Spinal cord (tissue), 10 donors: ENCODE data around the gene PSMC3IP. TPM values are rescaled to one million over a fixed set of nuclear protein-coding genes. Genes with fewer than 3 reads are reported as not detected.
"Not testable (repeated sequence)": the region's sequence is repeated elsewhere in the genome, so short reads cannot be mapped to it uniquely, and the experiment has no call there.

Source experiments
- DNase-seq, 6 donors: peaks; one replicate each; pipeline versions ENCODE4 v3.0.0 to v3.0.0-alpha.2; 2013 to 2015; ENCODE audit warnings: low spot score in 6 of 6, low read depth in 4 of 6
- H3K27ac ChIP-seq: one replicate; pipeline ENCODE4 v1.5.1; 2013; ENCODE audit warnings: low read depth, low read length, control low read depth
- H3K27me3 ChIP-seq: one replicate; pipeline ENCODE4 v1.6.1; 2013; ENCODE audit warnings: low read length; ENCODE audit not compliant: control insufficient read depth, insufficient read depth
- H3K36me3 ChIP-seq: one replicate; pipeline ENCODE4 v1.6.1; 2013; ENCODE audit warnings: low read length; ENCODE audit not compliant: control insufficient read depth, insufficient read depth
- H3K4me1 ChIP-seq: one replicate; pipeline ENCODE4 v1.6.1; 2013; ENCODE audit warnings: low read length; ENCODE audit not compliant: control insufficient read depth, insufficient read depth
- H3K4me3 ChIP-seq: one replicate; pipeline ENCODE4 v1.5.1; 2013; ENCODE audit warnings: low read depth, low read length, control low read depth
- H3K9me3 ChIP-seq: one replicate; pipeline ENCODE4 v1.6.1; 2013; ENCODE audit warnings: low read length; ENCODE audit not compliant: control insufficient read depth, insufficient read depth
- WGBS: methylation state at CpG from one replicate; pipeline ENCODE4 v1.1.5; 2013; ENCODE audit warnings: missing lambda C conversion rate; ENCODE audit not compliant: insufficient coverage; 5-methylcytosine and 5-hydroxymethylcytosine counted together
- polyA plus RNA-seq, 2 donors: library from polyadenylated mRNA; unstranded; fragments of 120-200 nt; gene quantifications; one replicate each; pipeline ENCODE4 v1.2.1, GENCODE V29; 2013; ENCODE audit not compliant: insufficient read length in 2 of 2
- total RNA-seq, 2 donors: library from RNA; depleted of rRNA in 1 of 2; stranded (reverse); fragments of 120-200 nt in 1 of 2; fragments of >200 nt in 1 of 2; gene quantifications; one replicate each; pipeline versions ENCODE4 v1.2.3 to v1.2.4, GENCODE V29; 2013 to 2014
- donor health status: healthy.

Gene PSMC3IP
- total and polyA plus RNA-seq, 4 donors = 5.9 to 24.1 (median 14.1) TPM

GRCh38 chr17:42563143-42563509 lies 14.4 kb downstream of the PSMC3IP start:
- WGBS = 75% methylated on average over 4 of the region's 14 CpGs
- no peak for DNase-seq

GRCh38 chr17:42562388-42563142 lies 15.0 kb downstream of the PSMC3IP start:
- Histone ChIP-seq H3K4me1 (peaks cover 52% of the 10 kb centered on the region), H3K27ac (peak overlapping the region; percentile 87), H3K27me3 (no peaks in the 10 kb centered on the region), H3K4me3 (peak overlapping the region; percentile 90), H3K9me3 (no peaks in the 10 kb centered on the region), H3K36me3 (peaks cover 42% of the 10 kb centered on the region)
- DNase-seq = peak in 1 of 6 donors; percentile 11
- WGBS = 15% methylated on average over 47 of the region's 48 CpGs

More at GRCh38 chr17:42563143-42563509, 14.4 kb downstream of the PSMC3IP start:
- H3K4me3 ChIP-seq = peak overlapping the region; percentile 90
- peaks cover 42% of the 10 kb centered on the region for H3K36me3 ChIP-seq
- no peak overlapping the region for H3K27ac ChIP-seq
- H3K27me3 ChIP-seq = no peaks in the 10 kb centered on the region
- H3K4me1 ChIP-seq = peaks cover 57% of the 10 kb centered on the region
- H3K9me3 ChIP-seq = no peaks in the 10 kb centered on the region

GRCh38 chr17:42561897-42562387 lies 15.6 kb downstream of the PSMC3IP start, which contains the start of gene COASY:
TSS of gene COASY (plus strand) at chr17:42562148. CDS start at chr17:42562623, 475 bp downstream.
- peak; percentile 98 to 99 (median 98) for DNase-seq
- H3K27ac ChIP-seq = peak within 1 kb of the TSS; percentile 87
- H3K27me3 ChIP-seq = no peaks in the 10 kb centered on the region
- peaks cover 46% of the 10 kb centered on the region for H3K4me1 ChIP-seq
- peaks cover 38% of the 10 kb centered on the region for H3K36me3 ChIP-seq
- H3K9me3 ChIP-seq = no peaks in the 10 kb centered on the region
- peak within 1 kb of the TSS; percentile 90 for H3K4me3 ChIP-seq
- under 1% methylated on average over 26 of the region's 26 CpGs for WGBS

DNA sequence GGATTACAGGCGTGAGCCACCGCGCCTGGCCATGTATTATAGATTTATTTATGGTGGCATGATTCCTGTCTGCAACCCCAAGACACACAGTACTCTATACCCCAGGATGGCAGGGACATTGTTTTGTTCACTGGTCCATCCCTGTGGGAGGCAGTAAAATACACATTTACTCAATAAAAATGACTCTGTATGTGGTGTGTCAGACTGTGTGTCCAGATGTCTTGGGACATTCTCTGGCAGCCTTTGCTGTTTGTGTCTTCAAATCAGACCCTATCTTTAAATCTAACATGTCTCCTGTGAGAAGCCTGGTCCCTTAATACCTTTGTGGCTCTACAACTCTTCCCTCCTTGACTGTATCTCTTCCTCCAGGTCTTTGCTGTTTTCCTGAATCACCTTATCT lies 17.3 kb downstream of the PSMC3IP start:
- Histone ChIP-seq H3K4me1 (peaks cover 43% of the 10 kb centered on the region), H3K27me3 (no peaks in the 10 kb centered on the region), H3K36me3 (peaks cover 23% of the 10 kb centered on the region), H3K27ac (peak overlapping the region; percentile 7), H3K9me3 (no peaks in the 10 kb centered on the region), H3K4me3 (no peak overlapping the region)
- no CpG with 5 or more reads among the region's 3 CpGs for WGBS
- DNase-seq = no peak

DNA sequence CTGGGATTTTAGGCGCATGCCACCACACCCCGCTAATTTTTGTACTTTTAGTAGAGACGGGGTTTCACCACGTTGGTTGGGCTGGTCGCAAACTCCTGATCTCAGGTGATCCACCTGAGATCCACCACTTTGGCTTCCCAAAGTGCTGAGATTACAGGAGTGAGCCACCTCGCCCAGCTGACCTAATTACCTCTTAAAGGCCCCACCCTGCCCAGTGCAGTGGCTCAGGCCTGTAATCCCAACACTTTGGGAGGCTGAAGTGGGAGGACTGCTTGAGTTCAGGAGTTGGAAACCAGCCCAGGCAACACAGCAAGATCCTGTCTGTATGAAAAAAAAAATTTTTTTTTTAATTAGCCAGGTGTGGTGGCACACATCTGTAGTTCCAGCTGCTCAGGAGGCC lies 18.5 kb downstream of the PSMC3IP start:
- Histone ChIP-seq H3K4me3 (no peak overlapping the region), H3K9me3 (no peaks in the 10 kb centered on the region), H3K27me3 (no peaks in the 10 kb centered on the region), H3K4me1 (peaks cover 45% of the 10 kb centered on the region), H3K27ac (no peak overlapping the region), H3K36me3 (peaks cover 15% of the 10 kb centered on the region)
- 98% methylated on average over 5 of the region's 6 CpGs for WGBS
- DNase-seq = no peak

- not testable (repeated sequence) for H3K9me3 ChIP-seq, H3K27me3 ChIP-seq, DNase-seq, H3K4me3 ChIP-seq, H3K27ac ChIP-seq
- Histone ChIP-seq H3K36me3 (peaks cover 23% of the 10 kb centered on the region), H3K4me1 (peaks cover 36% of the 10 kb centered on the region)
- 44% methylated on average over 4 of the region's 5 CpGs for WGBS
Observed at GRCh38 chr17:42555961-42556617, 21.4 kb downstream of the PSMC3IP start.

- H3K4me1 ChIP-seq = peaks cover 36% of the 10 kb centered on the region
- no CpG with 5 or more reads among the region's 4 CpGs for WGBS
- no peak for DNase-seq
- peak overlapping the region; percentile 74 for H3K4me3 ChIP-seq
- H3K27me3 ChIP-seq = no peaks in the 10 kb centered on the region
- peaks cover 23% of the 10 kb centered on the region for H3K36me3 ChIP-seq
- peak overlapping the region; percentile 89 for H3K27ac ChIP-seq
- H3K9me3 ChIP-seq = no peaks in the 10 kb centered on the region
Observed at GRCh38 chr17:42555122-42555622, 22.4 kb downstream of the PSMC3IP start.

DNA sequence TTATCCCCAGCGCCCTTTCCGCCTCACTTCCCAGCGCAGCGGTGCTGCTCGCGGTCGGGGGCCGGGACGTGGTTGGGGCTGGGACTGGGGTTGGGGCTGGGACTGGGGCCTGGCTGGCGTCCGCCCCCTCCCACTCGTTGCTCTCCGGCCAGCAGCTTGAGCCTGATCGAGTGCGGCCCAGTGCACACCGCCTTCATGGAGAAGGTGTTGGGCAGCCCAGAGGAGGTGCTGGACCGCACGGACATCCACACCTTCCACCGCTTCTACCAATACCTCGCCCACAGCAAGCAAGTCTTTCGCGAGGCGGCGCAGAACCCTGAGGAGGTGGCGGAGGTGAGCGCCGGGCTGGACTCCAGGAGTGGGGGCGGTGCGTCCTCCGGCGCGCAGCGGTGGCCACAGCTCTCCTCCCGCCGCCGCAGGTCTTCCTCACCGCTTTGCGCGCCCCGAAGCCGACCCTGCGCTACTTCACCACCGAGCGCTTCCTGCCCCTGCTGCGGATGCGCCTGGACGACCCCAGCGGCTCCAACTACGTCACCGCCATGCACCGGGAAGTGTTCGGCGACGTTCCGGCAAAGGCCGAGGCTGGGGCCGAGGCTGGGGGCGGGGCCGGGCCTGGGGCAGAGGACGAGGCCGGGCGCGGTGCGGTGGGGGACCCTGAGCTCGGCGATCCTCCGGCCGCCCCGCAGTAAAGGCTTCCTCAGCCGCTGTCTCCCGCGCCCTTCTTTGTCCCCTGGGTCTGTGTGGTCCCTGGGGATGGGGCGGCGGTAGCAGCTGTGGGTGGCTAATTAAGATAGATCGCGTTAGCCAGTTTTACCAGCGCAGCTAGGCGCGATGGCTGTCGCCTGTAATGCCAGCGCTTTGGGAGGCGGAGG lies 23.0 kb downstream of the PSMC3IP start:
- under 1% methylated on average over 74 of the region's 82 CpGs for WGBS
- H3K27me3 ChIP-seq = no peaks in the 10 kb centered on the region

GRCh38 chr17:42553866-42554249 lies 23.7 kb downstream of the PSMC3IP start:
- H3K27me3 ChIP-seq = no peaks in the 10 kb centered on the region
- H3K36me3 ChIP-seq = peaks cover 23% of the 10 kb centered on the region
- H3K9me3 ChIP-seq = no peaks in the 10 kb centered on the region
- H3K4me1 ChIP-seq = peaks cover 41% of the 10 kb centered on the region
- H3K4me3 ChIP-seq = peak overlapping the region; percentile 74
- no peak for DNase-seq
- H3K27ac ChIP-seq = peak overlapping the region; percentile 89
- WGBS = 67% methylated on average over 13 of the region's 16 CpGs

More for the DNA sequence above, 23.0 kb downstream of the PSMC3IP start:
- DNase-seq = peak in 5 of 6 donors; percentile 79 to 96 (median 88)
- Histone ChIP-seq H3K4me1 (peaks cover 36% of the 10 kb centered on the region), H3K9me3 (no peaks in the 10 kb centered on the region), H3K4me3 (peak overlapping the region; percentile 74), H3K27ac (peak overlapping the region; percentile 89), H3K36me3 (peaks cover 23% of the 10 kb centered on the region)
